SK-N-SH (cell line): ENCODE measurements around the gene ADAMTSL5. TPM values are rescaled to one million over a fixed set of nuclear protein-coding genes. Genes with fewer than 3 reads are reported as not detected.

Experiments used
- CTCF ChIA-PET: fragments of 300-600, 350-600 bp; formaldehyde crosslinking; extraction: SDS; loops from one replicate; lab custom pipeline; 2021; lab: Yijun Ruan, JAX
- POLR2A ChIA-PET: fragments of 350-600 bp; sonication (Branson Sonifier 250); formaldehyde crosslinking; extraction: SDS; loops from one replicate; lab custom pipeline; 2020; ENCODE audit warnings: antibody characterized with exemption, inconsistent platforms; lab: Yijun Ruan, JAX
- DNase-seq: peaks from one replicate; pipeline ENCODE4 v3.0.0; 2012
- H2AFZ ChIP-seq: fragments of 200-600 bp; sonication (generic); 2 replicates; pipeline ENCODE4 v1.8.1; 2016; ENCODE audit warnings: antibody characterized with exemption, mild to moderate bottlenecking, low read depth
- H3F3A ChIP-seq: fragments of 200-600 bp; sonication (generic); replicated peaks from 2 replicates; pipeline ENCODE3; 2016; ENCODE audit warnings: antibody characterized with exemption, mild to moderate bottlenecking; ENCODE audit not compliant: insufficient read depth
- H3K27ac ChIP-seq, 2 experiments: fragments of 200-500 bp in 1 of 2; fragments of 200-600 bp in 1 of 2; sonication (Bioruptor generic) in 1 of 2; sonication (generic), shearing (Covaris generic) in 1 of 2; 2 replicates each; pipeline versions ENCODE4 v1.5.1 to v1.6.1; 2014 to 2016; ENCODE audit warnings: low read depth in 2 of 2, inconsistent platforms in 1 of 2, low read length in 1 of 2, mild to moderate bottlenecking in 1 of 2, mixed read lengths in 1 of 2
- H3K27me3 ChIP-seq: fragments of 200-600 bp; sonication (generic), shearing (Covaris generic); 2 replicates; pipeline ENCODE4 v1.6.1; 2016; ENCODE audit warnings: mixed run types; ENCODE audit not compliant: insufficient read depth
- H3K36me3 ChIP-seq, 2 experiments: fragments of 200-500 bp in 1 of 2; fragments of 200-600 bp in 1 of 2; sonication (Bioruptor generic) in 1 of 2; sonication (generic) in 1 of 2; replicated peaks in 1 of 2; 2 replicates each; pipeline versions ENCODE3 to v1.5.1; 2014 to 2016; ENCODE audit warnings: low read length in 1 of 2, mild to moderate bottlenecking in 1 of 2; ENCODE audit not compliant: insufficient read depth in 2 of 2, control insufficient read depth in 1 of 2
- H3K4me1 ChIP-seq, 2 experiments: fragments of 200-500 bp in 1 of 2; fragments of 200-600 bp in 1 of 2; sonication (Bioruptor generic) in 1 of 2; sonication (generic), shearing (Covaris generic) in 1 of 2; 2 replicates each; pipeline versions ENCODE4 v1.5.1 to v1.6.1; 2014 to 2016; ENCODE audit warnings: low read depth in 1 of 2, low read length in 1 of 2, mixed run types in 1 of 2; ENCODE audit not compliant: insufficient read depth in 2 of 2, control insufficient read depth in 1 of 2
- H3K4me2 ChIP-seq: fragments of 200-600 bp; sonication (generic), shearing (Covaris generic); 2 replicates; pipeline ENCODE4 v1.6.1; 2017; ENCODE audit warnings: mixed run types
- H3K4me3 ChIP-seq, 2 experiments: fragments of 200-500 bp in 1 of 2; fragments of 200-600 bp in 1 of 2; sonication (Bioruptor generic) in 1 of 2; sonication (generic), shearing (Covaris generic) in 1 of 2; 2 replicates each; pipeline versions ENCODE4 v1.5.1 to v1.8.1; 2014 to 2016; ENCODE audit warnings: low read depth in 2 of 2, inconsistent platforms in 1 of 2, low read length in 1 of 2, mild to moderate bottlenecking in 1 of 2, mixed read lengths in 1 of 2, moderate library complexity in 1 of 2
- H3K79me2 ChIP-seq: fragments of 200-600 bp; sonication (generic); 2 replicates; pipeline ENCODE4 v1.8.1; 2017; ENCODE audit warnings: mild to moderate bottlenecking; ENCODE audit not compliant: insufficient read depth
- H3K9ac ChIP-seq: fragments of 200-600 bp; sonication (generic); 2 replicates; pipeline ENCODE4 v1.6.1; 2017; ENCODE audit warnings: mixed run types
- H3K9me2 ChIP-seq: fragments of 200-600 bp; sonication (generic); 2 replicates; pipeline ENCODE4 v1.6.1; 2017; ENCODE audit warnings: mixed run types
- H3K9me3 ChIP-seq: fragments of 200-600 bp; sonication (generic); 2 replicates; pipeline ENCODE4 v1.6.1; 2017; ENCODE audit warnings: mixed run types, mild to moderate bottlenecking, moderate library complexity
- H4K20me1 ChIP-seq: fragments of 200-600 bp; sonication (generic); 2 replicates; pipeline ENCODE4 v1.6.1; 2017; ENCODE audit warnings: mild to moderate bottlenecking, mixed run types; ENCODE audit not compliant: insufficient read depth
- ELF1 ChIP-seq: IDR thresholded peaks from 2 replicates; pipeline ENCODE4 v1.4.0; 2012
- EZH2phosphoT487 ChIP-seq: fragments of 200-600 bp; sonication (generic); IDR thresholded peaks from 2 replicates; pipeline ENCODE4 v1.6.1; 2017; ENCODE audit warnings: low read depth, mixed run types, mild to moderate bottlenecking, antibody characterized with exemption, moderate library complexity, borderline replicate concordance
- GABPA ChIP-seq: IDR thresholded peaks from 2 replicates; pipeline ENCODE4 v1.4.0; 2012; ENCODE audit warnings: low read depth, mild to moderate bottlenecking
- MEF2A ChIP-seq: IDR thresholded peaks from 2 replicates; pipeline ENCODE4 v1.4.0; 2012; ENCODE audit warnings: low read depth, borderline replicate concordance
- MXI1 ChIP-seq: IDR thresholded peaks from 2 replicates; pipeline ENCODE4 v1.6.1; 2012; ENCODE audit warnings: mild to moderate bottlenecking, low read depth, low read length, improper control_type of control experiment
- PBX3 ChIP-seq: IDR thresholded peaks from 2 replicates; pipeline ENCODE4; 2012
- RFX5 ChIP-seq: IDR thresholded peaks from 2 replicates; pipeline ENCODE4 v1.6.1; 2012; ENCODE audit warnings: mild to moderate bottlenecking, improper control_type of control experiment, low read length
- RXRA ChIP-seq: IDR thresholded peaks from 2 replicates; pipeline ENCODE4 v1.4.0; 2012; ENCODE audit warnings: low read depth, mild to moderate bottlenecking, borderline replicate concordance
- SIN3A ChIP-seq: IDR thresholded peaks from 2 replicates; pipeline ENCODE4 v1.6.1; 2012; ENCODE audit warnings: low read depth, mild to moderate bottlenecking, low read length, moderate library complexity, borderline replicate concordance
- SMC3 ChIP-seq: IDR thresholded peaks from 2 replicates; pipeline ENCODE4 v1.6.1; 2012; ENCODE audit warnings: low read depth, low read length, improper control_type of control experiment
- WGBS: methylation state at CpG from one replicate; pipeline ENCODE4 v1.1.6; 2017; ENCODE audit warnings: low lambda C conversion rate; 5-methylcytosine and 5-hydroxymethylcytosine counted together
- polyA plus RNA-seq, 3 experiments: library from polyadenylated mRNA; depleted of rRNA; stranded (reverse); fragments of >200 nt; gene quantifications; 2 replicates each; pipeline ENCODE4 v1.2.3, GENCODE V29; 2012
- TF ChIP-seq, protein P1 (sequence below): IDR thresholded peaks from 2 replicates; pipeline ENCODE4 v1.4.0; 2012; ENCODE audit warnings: low read depth, borderline replicate concordance
- TF ChIP-seq, protein P2 (sequence below): fragments of 200-600 bp; sonication (generic); IDR thresholded peaks from 2 replicates; pipeline ENCODE4 v1.6.1; 2017; ENCODE audit warnings: antibody characterized with exemption, mild to moderate bottlenecking, moderate library complexity

Gene ADAMTSL5
- polyA plus RNA-seq, 1 of the 3 experiments (the other 2 are of a cell fraction), result 5.7 TPM

DNA sequence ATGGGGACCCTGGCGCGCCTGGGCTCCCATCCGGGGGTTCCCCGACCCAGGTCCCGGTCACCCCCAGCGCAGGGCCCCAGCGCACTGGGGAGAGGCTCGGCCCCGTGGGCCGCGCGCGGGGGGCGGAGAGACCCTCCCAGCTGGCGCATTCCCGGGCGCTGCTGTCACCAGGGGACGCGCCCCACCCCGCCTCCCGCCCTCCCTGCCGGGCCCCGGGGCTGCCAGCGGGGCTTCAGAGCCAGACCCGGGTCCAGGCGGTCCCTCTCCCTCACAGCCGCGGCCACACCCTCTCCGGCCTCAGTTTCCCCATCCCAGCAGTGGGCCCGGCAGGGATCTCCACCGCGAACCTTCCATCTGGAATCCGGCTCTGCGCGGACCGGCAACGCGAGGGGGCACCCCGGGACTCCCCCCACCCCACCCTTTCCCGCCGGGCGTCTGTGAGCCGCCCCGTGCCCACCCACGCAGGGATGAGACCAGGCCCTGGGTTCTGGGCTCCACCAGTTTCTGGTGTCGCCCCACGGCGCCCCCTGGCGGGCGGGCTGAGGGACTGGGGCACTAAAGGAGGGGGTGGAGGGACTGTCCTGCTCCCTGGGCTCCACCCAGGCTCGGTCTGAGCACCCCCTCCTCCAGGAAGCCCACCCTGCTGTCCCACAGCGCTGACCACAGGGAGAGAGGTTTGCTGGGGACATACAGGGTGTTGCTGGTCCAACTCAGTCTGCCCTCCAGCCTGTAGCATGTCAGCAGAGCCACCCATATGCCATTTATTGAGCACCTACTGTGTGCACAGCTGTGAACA lies 878 bp upstream of the ADAMTSL5 start:
- Histone ChIP-seq H3K27ac (no peak overlapping the region), H3K4me3 (peak overlapping the region; percentile 52 to 65)
- CTCF ChIA-PET, result interaction anchor here (1.1 to 1.4 kb wide), 2 partner anchors 33 to 158 kb away, joined by 3 to 11 read pairs; no protein-coding TSS in a partner anchor

GRCh38 chr19:1511318-1512317 lies 1.2 kb downstream of the ADAMTSL5 start:
- TF ChIP-seq, protein P1, sequence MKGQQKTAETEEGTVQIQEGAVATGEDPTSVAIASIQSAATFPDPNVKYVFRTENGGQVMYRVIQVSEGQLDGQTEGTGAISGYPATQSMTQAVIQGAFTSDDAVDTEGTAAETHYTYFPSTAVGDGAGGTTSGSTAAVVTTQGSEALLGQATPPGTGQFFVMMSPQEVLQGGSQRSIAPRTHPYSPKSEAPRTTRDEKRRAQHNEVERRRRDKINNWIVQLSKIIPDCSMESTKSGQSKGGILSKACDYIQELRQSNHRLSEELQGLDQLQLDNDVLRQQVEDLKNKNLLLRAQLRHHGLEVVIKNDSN, result no peak
- TF ChIP-seq RXRA, result no peak
- TF ChIP-seq SIN3A, result no peak
- no peak for TF ChIP-seq MXI1
- no peak for TF ChIP-seq SMC3
- no peak for TF ChIP-seq PBX3
- TF ChIP-seq EZH2phosphoT487, result no peak
- peak; percentile 31 for DNase-seq
- ChIA-PET CTCF (interaction anchor here (0.6 to 1.3 kb wide), 4 partner anchors 9 to 731 kb away, joined by 3 to 4 read pairs (median 3); no protein-coding TSS in a partner anchor), POLR2A (interaction anchor here (1.2 kb wide), 1 partner anchor 141 kb away, joined by 3 read pairs; no protein-coding TSS in a partner anchor)
- Histone ChIP-seq H3K36me3 (no peaks in the 10 kb centered on the region), H2AFZ (no peak overlapping the region), H3K4me3 (no peak overlapping the region; a peak in 1 of 4 replicates), H3K9ac (no peak overlapping the region), H3K4me2 (peak overlapping the region; percentile 87), H4K20me1 (no peaks in the 10 kb centered on the region), H3K27me3 (no peaks in the 10 kb centered on the region), H3F3A (peaks cover 20% of the 10 kb centered on the region), H3K79me2 (no peaks in the 10 kb centered on the region), H3K4me1 (peaks cover 0 to 8% of the 10 kb centered on the region in 2 experiments; a peak in 1 of 4 replicates), H3K9me2 (no peaks in the 10 kb centered on the region), H3K9me3 (no peaks in the 10 kb centered on the region), H3K27ac (no peak overlapping the region)
- WGBS, result 46% methylated on average over 12 of the region's 22 CpGs

More for the DNA sequence above, 878 bp upstream of the ADAMTSL5 start:
- TF ChIP-seq, protein P2, sequence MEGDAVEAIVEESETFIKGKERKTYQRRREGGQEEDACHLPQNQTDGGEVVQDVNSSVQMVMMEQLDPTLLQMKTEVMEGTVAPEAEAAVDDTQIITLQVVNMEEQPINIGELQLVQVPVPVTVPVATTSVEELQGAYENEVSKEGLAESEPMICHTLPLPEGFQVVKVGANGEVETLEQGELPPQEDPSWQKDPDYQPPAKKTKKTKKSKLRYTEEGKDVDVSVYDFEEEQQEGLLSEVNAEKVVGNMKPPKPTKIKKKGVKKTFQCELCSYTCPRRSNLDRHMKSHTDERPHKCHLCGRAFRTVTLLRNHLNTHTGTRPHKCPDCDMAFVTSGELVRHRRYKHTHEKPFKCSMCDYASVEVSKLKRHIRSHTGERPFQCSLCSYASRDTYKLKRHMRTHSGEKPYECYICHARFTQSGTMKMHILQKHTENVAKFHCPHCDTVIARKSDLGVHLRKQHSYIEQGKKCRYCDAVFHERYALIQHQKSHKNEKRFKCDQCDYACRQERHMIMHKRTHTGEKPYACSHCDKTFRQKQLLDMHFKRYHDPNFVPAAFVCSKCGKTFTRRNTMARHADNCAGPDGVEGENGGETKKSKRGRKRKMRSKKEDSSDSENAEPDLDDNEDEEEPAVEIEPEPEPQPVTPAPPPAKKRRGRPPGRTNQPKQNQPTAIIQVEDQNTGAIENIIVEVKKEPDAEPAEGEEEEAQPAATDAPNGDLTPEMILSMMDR, result peak; percentile 71
- TF ChIP-seq GABPA (no peak), SMC3 (0 out of 2 replicates have a peak, but pooled peaks have one; percentile 5), ELF1 (no peak), EZH2phosphoT487 (no peak), RFX5 (no peak), MEF2A (no peak)
- TF ChIP-seq, protein P1, result no peak
- Histone ChIP-seq H3K9ac (peak overlapping the region; percentile 73), H3K27me3 (no peaks in the 10 kb centered on the region), H3K4me1 (no peaks in the 10 kb centered on the region), H3K79me2 (no peaks in the 10 kb centered on the region), H3K9me3 (no peaks in the 10 kb centered on the region), H3K4me2 (peak overlapping the region; percentile 85), H3K9me2 (no peaks in the 10 kb centered on the region), H2AFZ (no peak overlapping the region), H4K20me1 (no peaks in the 10 kb centered on the region), H3K36me3 (no peaks in the 10 kb centered on the region), H3F3A (peaks cover 16% of the 10 kb centered on the region)
- POLR2A ChIA-PET, result no interaction called here
- 6% methylated on average over 9 of the region's 52 CpGs for WGBS
- DNase-seq, result peak; percentile 75
